Measurements from ENCODE around the gene TBX2.
"Not testable (repeated sequence)": the region's sequence is repeated elsewhere in the genome, so short reads cannot be mapped to it uniquely, and the experiment has no call there.

TBX2 gene

DNA sequence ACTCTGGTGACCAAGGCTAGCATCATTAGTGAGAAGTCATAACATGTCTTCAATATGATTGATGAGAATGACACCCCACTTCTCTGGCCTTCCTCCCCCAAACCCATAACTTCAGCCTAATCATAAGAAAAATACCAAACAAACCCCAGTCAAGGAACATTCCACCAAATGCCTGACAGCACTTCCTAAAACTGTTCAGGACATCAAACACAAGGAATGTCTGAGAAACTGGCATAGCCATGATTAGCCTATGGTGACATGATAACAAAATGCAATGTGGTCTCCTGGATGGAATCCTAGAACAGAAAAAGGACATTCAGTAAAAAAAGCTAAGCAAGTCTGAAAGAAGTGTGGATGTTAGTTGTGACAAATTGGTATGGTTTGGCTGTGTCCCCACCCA lies 27.9 kb downstream of the TBX2 start:
- DNase-seq (ENCODE audit: low read depth in 1 of 2, low spot score in 1 of 2), result no peak

DNA sequence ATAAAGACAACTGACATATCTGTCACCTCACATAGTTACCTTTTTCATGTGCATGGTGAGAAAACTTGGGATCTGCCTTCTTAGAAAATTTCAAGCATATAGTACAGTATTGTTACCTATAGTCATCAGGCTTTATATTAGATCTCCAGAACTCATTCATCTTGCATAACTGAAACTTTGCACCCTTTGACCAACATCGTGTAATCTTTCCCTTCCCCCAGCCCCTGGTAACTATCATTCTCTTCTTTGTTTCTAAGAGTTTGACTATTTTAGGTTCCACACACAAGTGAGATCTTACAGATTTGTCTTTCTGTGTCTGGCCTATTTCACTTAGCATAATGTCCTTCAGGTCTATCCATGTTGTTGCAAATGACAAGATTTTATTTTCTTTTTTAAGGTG lies 29.6 kb downstream of the TBX2 start:
- no peak for DNase-seq (ENCODE audit: low read depth in 1 of 2, low spot score in 1 of 2)

DNA sequence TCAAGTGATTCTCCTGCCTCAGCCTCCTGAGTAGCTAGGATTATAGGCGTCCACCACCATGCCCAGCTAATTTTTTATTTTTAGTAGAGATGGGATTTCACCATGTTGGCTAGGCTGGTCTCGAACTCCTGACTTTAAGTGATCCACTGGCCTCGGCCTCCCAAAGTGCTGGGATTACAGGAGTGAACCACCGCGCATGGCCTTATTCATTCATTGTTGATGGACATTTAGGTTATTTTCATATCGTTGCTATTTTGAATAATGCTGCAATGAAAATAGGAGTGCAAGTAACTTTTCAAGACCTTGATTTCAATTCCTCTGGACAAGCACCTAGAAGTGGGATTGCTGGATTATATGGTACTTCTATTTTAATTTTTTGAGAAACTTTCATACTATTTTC lies 30.2 kb downstream of the TBX2 start:
- not testable (repeated sequence) for DNase-seq (ENCODE audit: low read depth in 1 of 2, low spot score in 1 of 2)

DNA sequence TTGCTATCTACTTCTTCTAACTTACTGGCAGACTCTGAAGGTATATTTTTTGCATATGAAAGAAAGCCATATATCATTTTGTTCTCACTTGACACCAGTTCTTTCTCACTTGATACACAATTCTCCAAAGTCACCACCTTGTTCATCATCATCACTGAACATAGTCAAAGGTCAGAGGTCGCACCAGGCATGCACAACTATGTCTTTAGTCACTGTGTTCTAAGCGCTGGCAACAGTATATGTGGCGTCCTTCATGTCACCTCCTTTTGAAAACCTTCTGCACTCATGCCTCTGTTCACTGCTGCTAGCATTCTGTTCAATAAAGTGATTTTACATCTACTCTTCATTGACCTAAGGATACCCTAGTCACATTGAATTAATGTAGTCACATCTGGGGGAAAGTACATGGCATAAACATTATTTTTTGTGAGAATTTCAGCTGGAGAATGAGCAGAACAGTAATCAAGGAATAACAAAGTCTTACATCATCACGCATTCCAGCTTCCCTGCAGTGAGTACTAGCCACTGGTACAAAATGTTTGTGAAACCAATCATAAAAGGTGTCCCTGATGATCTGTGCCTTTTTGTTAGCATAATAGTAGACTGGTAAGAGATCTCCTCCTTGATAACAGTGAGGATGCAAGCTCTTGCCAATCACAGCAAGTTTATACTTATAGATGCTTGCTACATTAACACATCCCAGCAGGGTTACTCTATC lies 32.1 kb downstream of the TBX2 start:
- DNase-seq (ENCODE audit: low read depth in 1 of 2, low spot score in 1 of 2), result no peak

DNA sequence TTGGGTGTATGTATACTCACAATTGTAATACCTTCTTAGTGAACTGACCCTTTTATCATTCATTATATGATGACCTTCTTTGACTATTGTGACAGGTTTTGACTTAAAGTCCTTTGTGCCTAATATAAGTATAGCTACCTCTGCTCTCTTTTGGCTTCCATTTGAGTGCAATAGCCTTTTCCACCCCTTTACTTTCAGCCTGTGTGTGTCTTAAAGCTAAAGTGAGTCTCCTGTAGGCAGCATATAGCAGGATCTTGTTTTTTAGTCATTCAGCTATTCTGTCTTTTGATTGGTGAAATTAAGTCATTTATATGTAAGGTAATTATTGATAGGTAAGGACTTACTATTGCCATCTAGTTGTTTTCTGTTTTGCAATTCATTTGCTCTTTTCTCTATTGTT lies 36.6 kb downstream of the TBX2 start:
- no peak for DNase-seq (ENCODE audit: low read depth in 1 of 2, low spot score in 1 of 2)

DNA sequence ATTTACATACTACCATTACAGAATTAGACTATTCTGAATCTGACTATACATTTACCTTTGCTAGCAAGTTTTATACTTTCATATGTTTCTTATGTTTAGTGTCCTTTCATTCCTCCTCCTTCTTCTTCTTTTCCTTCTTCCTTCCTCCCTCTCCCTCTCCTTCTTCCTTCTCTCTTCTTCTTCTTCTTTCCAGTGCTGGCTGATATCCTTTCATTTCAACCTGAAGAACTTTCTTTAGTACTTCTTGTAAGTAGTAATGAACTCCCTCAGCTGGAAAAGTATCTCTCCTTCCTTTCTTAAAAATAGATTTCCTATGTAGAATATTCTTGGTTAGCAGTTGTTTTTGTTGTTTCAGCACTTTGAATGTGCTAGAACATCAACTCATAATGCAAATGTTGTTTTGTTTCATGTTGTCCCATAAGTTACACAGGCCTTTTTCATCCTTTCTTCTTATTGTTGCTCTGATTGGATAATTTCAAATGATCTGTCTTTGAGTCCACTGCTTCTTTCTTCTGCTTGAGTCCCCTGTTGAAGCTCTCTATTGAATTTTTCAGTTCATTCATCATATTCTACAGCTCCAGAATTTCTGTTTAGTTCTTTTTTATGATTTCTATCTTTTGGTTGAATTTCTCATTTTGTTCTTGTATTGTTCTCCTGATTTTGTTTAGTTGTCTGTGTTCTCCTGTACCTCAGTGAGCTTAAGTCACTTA lies 37.5 kb downstream of the TBX2 start:
- no peak for DNase-seq (ENCODE audit: low read depth in 1 of 2, low spot score in 1 of 2)

DNA sequence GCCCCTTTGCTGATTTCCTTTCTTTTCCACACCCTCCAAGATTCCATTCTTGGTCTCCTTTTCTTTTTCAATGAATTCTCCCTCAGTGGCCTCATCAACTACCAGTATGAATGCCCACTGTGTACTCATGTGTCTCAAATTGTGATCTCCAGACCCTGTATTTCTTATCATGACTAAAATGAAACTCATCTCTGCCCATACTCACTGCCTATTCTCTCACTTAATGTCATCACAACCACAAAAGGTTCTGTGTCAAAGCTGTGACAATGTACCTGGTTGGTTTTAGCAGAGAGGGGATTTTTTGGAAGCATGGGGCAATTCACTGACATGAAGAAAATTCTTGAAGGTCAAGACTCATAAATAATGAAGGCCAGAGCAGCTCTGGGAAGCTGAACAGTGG lies 41.1 kb downstream of the TBX2 start:
- DNase-seq (ENCODE audit: low read depth in 1 of 2, low spot score in 1 of 2), result no peak

DNA sequence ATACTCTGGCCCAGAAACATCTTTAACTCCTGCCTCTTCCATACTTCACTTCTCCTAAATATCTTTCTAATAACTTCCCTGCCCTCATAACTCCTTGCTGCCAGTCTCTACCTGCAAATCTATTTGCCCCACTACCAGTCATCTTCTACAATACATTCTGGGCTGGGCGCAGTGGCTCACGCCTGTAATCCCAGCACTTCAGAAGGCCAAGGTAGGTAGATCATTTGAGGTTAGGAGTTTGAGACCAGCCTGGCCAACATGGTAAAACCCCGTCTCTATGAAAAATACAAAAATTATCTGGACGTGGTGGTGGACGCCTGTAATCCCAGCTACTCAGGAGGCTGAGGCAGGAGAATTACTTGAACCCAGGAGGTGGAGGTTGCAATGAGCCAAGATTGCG lies 41.9 kb downstream of the TBX2 start:
- DNase-seq (ENCODE audit: low read depth in 1 of 2, low spot score in 1 of 2), result not testable (repeated sequence)

DNA sequence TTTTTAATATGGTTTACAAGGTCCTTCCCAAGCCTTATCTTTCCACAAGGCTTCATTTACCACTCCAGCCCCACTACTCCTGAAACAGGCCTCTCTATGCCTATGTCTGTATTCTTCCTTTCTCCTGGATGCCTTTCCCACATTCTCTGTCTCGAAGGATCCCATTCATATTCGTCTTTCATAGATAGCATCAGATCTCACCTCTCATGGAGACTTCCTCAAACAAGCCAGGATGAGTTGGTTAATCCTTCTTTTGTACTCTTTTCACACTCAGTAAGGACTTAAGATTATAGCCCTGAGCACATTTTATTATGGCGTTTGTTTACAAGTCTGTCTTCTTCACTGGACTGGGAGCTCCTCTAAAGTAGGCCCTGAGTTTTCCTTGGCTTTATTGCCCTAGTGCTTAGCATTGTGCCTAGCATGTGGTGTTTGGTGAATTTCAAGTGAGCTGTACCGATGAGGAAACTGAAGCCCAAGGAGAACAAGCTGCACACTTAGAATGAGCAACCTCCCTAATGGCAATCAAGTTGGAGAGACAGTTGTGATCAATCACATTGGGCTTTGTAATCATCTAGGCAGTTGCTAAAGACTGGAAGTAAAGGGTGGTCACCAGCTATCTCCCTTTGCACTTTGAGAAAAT lies 42.6 kb downstream of the TBX2 start:
- no peak for DNase-seq (ENCODE audit: low read depth in 1 of 2, low spot score in 1 of 2)

DNA sequence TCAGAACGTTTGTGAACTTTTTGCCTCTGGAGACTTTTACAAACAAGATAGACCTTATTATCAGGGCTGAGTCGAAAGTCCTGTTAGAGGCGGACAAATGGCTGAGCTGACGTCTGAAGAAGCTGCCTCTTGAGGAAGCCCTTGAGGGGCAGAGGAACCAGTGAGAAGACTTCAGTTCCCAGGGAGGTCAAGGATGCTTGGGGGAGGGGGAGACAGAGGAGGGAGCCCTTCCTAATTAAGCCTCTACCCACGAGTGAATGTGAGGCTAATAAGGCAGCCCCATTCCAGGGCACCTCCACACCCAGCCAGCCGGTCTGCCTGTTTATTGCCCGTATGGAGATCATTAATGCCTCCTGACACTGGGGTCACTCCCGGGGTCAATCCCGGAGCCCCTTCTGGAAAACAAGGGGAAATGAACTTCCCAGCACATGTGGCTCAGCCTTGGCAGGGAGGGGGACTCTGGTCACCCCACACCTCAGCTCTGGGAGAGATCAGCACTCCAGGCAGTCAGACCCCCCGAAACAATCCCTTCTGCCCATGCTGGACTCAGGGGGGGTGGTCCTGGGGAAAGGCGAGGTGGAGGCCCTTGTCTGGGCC lies 43.3 kb downstream of the TBX2 start:
- DNase-seq (ENCODE audit: low read depth in 1 of 2, low spot score in 1 of 2), result no peak

DNA sequence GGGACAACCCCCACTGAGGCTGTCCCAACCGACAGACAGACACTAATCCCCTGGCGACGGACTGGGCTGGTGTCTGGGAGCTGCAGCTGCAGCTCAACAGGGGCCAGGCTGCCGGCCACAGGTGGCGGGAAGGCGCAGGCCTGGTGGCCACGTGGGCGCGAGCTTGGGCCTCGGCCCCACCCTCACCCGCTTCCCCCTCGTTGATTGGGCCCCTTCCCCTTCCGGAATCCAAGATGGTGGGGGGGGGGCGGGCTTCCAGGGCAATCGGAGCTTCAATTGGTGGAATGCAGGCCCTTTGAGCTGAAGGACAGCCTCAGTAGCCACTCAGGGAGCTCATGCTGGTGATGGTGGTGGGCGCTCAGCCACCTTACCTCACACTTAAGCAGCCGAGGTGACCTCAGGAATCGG lies 43.8 kb downstream of the TBX2 start:
- no peak for DNase-seq (ENCODE audit: low read depth in 1 of 2, low spot score in 1 of 2)

DNA sequence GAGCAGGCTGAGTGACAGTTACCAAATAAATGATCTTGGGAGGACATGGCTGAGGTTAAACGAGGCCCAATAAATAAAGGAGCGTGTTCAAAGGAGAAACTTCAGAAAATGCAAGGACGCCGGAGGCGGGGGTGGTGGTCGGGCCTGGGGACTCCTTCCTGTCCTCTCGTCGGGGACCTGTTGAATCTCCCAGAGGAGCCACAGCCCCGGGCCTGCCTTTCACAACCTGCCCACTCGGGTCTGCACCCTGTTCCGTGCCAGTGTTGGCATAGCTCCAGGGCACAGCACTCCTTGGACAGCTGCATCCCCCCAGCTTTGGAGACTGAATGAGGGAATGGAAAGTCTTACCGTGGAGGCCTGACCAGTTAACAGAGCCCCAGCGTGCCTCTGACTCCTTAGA lies 44.4 kb downstream of the TBX2 start:
- DNase-seq (ENCODE audit: low read depth in 1 of 2, low spot score in 1 of 2), result no peak

DNA sequence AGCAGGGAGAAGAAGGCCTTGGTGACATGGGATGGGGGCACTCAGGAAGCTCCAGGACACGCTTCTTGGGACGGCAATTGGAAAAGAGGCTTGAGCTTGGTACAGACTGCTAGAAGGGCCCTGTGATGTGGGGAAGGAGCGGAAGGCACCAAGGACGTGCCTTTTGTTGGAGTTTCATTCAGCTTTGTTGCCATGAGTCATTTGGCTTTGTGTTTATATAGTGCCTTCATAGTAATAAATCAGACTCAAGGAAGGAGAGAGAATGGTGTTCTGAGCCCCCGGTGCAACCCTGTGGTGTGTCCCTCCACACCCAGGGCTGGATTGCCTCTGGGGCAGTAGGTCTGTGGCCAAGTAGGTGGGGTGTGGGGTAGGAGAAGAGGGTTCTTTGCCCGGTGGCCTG lies 45.2 kb downstream of the TBX2 start:
- DNase-seq (ENCODE audit: low read depth in 1 of 2, low spot score in 1 of 2), result no peak

DNA sequence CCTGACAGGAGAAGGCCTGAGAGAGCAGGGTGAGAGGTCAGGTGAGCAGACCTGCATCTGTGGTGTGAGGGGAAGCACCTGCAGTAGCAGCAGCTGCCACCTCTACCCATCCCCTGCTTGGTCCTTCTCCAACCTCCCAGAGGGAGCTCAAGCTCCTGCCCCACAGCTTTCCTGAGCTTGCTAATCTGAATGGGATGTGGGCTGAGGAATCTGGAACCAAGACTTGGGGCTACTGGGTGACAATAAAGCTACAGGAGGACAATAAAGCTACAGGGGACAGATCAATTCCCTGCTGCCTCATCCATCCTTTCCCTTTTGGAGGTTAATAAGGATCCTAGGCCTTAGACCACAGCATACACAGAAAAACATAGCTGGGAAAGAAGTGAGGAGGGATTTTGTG lies 47.7 kb downstream of the TBX2 start:
- DNase-seq (ENCODE audit: low read depth in 1 of 2, low spot score in 1 of 2), result no peak

DNA sequence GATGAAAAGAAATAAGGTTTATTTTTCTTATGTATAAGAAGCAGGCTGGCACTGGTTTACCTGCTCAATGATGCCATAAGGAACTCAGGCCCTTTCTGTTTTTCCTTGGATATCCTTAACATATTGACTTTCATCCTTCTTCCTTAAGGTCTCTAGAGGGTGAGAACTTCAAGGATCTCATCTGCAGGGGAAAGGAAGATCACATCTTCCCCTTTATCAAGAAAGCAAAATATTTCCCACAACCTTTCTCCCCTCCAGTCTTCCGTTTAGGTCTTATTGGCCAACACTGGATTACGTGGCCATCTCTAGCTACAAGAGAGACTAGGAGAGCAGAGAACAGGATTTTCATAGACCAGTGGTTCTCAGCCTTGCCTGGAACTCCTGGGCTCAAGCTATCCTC lies 48.4 kb downstream of the TBX2 start:
- DNase-seq (ENCODE audit: low read depth in 1 of 2, low spot score in 1 of 2), result no peak

DNA sequence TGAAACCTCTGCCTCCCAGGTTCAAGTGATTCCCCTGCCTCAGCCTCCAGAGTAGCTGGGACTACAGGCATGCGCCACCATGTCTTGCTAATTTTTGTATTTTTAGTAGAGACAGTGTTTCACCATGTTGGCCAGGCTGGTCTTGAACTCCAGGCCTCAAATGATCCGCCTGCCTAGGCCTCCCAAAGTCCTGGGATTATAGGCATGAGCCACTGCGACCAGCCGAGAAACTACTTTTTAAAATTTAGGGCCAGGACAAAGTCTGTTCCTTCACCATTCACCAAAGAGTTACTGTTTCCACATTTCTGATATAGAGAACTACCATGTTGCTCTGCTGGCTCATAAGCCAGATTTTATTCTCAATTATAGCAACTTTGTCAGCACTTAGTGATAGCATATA lies 49.5 kb downstream of the TBX2 start:
- DNase-seq (ENCODE audit: low read depth in 1 of 2, low spot score in 1 of 2), result not testable (repeated sequence)

DNA sequence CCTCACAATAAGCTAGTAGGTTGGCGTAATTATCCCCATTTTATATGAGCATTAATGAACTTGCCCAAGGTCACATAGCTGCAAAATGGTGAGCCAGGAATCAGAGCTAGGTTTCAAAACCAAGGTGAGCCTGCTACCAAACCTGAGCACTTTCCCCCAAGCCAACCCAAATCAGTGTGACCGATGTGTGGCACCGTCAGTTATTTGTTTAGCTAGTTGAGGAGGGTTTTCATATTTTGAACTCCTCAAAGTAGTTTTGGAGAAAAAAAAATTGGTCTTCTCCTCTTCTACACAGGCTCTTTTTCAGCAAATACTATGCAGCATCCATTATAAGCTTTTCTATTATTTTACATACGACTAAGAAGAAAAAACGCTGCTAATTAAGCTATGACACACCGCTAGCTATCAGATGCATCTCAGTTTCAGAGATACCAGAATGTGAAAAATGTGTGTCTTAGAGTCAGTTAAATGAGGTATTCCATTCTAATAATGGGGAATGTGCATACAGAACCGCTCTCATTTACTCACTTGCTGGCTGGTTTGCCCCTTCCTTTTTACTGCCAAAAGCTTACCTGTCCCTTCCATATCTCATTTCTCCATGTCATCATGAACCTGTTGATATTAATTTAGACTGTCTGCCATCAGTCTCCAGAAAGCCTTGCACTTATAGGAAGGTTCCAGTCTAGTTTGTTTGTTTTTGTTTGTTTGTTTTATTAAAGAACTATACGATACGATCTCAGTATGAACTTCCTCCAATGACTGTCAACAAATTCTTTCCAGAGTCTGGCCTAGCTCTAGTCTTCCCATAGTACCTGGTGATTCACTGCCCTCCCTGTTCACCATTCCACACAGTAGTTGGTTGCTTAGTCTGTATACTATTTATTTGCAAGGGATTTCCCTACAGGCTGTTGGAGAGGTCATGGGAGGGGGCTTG lies 50.3 kb downstream of the TBX2 start:
- no peak for DNase-seq (ENCODE audit: low read depth in 1 of 2, low spot score in 1 of 2)

DNA sequence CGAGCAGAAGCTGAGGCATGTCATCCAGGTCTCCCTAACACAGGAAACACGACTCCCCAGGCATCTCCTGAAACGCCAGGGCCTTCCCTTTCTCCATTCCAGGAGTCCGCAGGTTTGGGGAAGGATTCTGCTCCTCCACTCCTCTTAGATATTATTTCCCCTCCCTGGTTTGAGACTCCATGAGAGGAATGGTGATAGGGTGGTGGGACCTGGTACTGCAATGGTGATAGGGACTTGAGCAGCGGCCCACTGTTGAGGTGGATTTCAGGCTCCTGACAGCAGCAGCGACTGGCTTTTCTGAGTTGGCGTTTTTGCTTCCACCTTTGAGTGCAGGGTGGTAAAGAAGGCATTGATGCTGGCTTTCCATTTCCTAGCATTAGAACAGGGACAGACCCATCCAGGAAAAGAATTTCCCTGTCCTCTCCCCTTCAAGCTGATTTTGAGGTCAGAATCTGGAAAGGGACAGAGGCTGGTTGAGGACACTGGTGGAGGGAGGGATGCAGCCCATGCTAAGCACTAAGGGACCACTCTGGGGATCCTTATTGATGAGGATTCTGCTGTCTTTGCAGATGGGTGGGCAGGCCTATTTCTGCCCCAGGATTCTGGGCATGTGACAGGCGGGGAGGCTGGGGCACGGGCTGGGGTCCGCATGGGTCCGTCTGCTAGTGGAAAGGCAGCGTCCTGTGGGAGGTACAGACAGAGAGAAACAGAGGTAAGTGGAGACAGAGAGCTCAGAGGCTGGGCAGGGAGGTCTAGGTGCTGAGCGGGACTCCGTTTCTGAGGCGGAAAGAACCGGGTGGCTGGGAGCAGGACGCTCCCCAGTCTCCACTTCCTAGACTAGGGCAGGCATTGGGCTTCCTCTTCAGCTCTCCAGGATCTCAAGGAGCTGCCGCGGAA lies 51.2 kb downstream of the TBX2 start:
- no peak for DNase-seq (ENCODE audit: low read depth in 1 of 2, low spot score in 1 of 2)

DNA sequence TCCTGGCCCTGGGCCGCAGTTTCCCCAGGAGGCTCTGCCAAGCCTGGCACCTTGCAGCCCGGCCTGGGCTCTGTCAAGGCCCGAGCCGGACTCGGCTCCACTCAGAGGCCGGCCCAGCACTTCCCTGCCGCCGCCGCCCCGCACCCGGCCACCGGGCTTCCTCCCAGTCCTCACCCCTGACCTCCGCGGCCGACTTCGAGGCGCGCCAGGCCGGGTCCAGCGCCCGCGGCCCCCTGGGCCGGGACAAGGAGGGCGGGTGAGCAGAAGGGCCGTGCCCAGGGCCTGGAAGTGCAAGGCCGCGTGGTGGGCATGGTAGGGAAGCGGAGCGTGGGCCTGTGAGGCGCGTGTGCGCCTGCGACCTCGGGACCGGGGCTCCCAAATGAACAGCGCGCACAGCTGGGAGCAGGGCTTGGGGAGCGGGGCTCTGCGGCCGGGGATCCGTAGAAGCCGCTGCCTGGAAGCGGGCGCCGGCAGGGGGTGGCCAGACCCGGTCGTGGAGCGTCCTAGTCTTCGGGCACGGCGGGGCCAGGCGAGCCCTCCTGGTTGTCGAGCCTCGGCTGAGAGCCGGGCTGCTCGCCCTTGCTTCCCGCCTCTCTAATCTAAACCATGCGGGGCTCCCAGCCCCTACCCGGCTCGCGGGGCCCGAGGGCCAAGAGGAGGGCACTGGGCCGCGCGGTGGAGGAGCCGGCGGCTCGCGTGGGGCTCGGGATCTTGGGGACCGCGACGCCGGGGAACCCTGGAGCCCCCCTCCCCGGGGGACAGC lies 52.1 kb downstream of the TBX2 start:
- no peak for DNase-seq (ENCODE audit: low read depth in 1 of 2, low spot score in 1 of 2)
